HEK293 (cell line): ENCODE results near the gene CST6.

Experiments
- CTCF ChIA-PET: fragments of 350-600 bp; formaldehyde crosslinking; extraction: SDS; loops from one replicate; lab custom pipeline; 2021; ENCODE audit warnings: antibody characterized with exemption; lab: Yijun Ruan, JAX
- POLR2A ChIA-PET: fragments of 300-600 bp; formaldehyde crosslinking; extraction: SDS; loops from one replicate; lab custom pipeline; 2020; ENCODE audit warnings: antibody characterized with exemption, inconsistent platforms; lab: Yijun Ruan, JAX
- H3K27ac ChIP-seq: fragments of 200-500 bp; sonication (Bioruptor generic); 2 replicates; pipeline ENCODE4 v1.5.1; 2014; ENCODE audit warnings: low read depth, low read length, control low read depth, inconsistent platforms; ENCODE audit errors: extremely low read depth
- H3K36me3 ChIP-seq, 2 experiments: fragments of 200-500 bp in 1 of 2; sonication (Bioruptor generic) in 1 of 2; 1 replicate in 1 of 2; 2 replicates in 1 of 2; pipeline ENCODE4 v1.5.1; 2014 to 2017; ENCODE audit warnings: inconsistent platforms in 2 of 2, low read length in 2 of 2; ENCODE audit not compliant: control insufficient read depth in 2 of 2, insufficient read depth in 1 of 2
- H3K4me1 ChIP-seq: fragments of 200-500 bp; sonication (Bioruptor generic); 2 replicates; pipeline ENCODE4 v1.5.1; 2014; ENCODE audit warnings: mild to moderate bottlenecking, low read length, inconsistent platforms; ENCODE audit not compliant: control insufficient read depth, insufficient read depth
- H3K4me3 ChIP-seq: 2 replicates; pipeline ENCODE4 v1.5.1; 2011; ENCODE audit warnings: low read depth, mild to moderate bottlenecking, control low read depth, low read length, moderate library complexity
- H3K9me3 ChIP-seq: fragments of 200-500 bp; sonication (Bioruptor generic); 2 replicates; pipeline ENCODE4 v1.5.1; 2014; ENCODE audit warnings: low read depth, low read length, inconsistent platforms; ENCODE audit not compliant: control insufficient read depth, insufficient read depth
- GLI4 ChIP-seq: fragments of 450-650 bp; formaldehyde crosslinking; IDR thresholded peaks from 2 replicates; pipeline ENCODE4 v1.5.1; 2016; ENCODE audit warnings: missing biosample characterization, missing genetic modification characterization
- SETDB1 ChIP-seq: IDR thresholded peaks from one replicate; pipeline ENCODE4 v1.6.1; 2017; ENCODE audit warnings: mild to moderate bottlenecking, low read length, moderate library complexity, mixed read lengths; ENCODE audit not compliant: insufficient read length
- WT1 ChIP-seq: fragments of 450-650 bp; formaldehyde crosslinking; IDR thresholded peaks from 2 replicates; pipeline ENCODE4 v1.5.1; 2016; ENCODE audit warnings: missing biosample characterization, missing genetic modification characterization
- ZNF132 ChIP-seq: fragments of 450-650 bp; formaldehyde crosslinking; IDR thresholded peaks from 2 replicates; pipeline ENCODE4 v1.5.1; 2017; ENCODE audit warnings: missing biosample characterization, missing genetic modification characterization, borderline replicate concordance
- ZNF146 ChIP-seq: fragments of 450-650 bp; formaldehyde crosslinking; IDR thresholded peaks from 2 replicates; pipeline ENCODE4 v1.5.1; 2016; ENCODE audit warnings: missing biosample characterization, missing genetic modification characterization
- ZNF23 ChIP-seq: fragments of 450-650 bp; formaldehyde crosslinking; IDR thresholded peaks from 2 replicates; pipeline ENCODE4 v1.5.1; 2016; ENCODE audit warnings: missing biosample characterization, missing genetic modification characterization, borderline replicate concordance
- ZNF239 ChIP-seq: fragments of 450-650 bp; formaldehyde crosslinking; IDR thresholded peaks from 2 replicates; pipeline ENCODE4 v1.5.1; 2016; ENCODE audit warnings: missing biosample characterization, missing genetic modification characterization
- ZNF391 ChIP-seq: fragments of 450-650 bp; formaldehyde crosslinking; IDR thresholded peaks from 2 replicates; pipeline ENCODE4 v1.5.1; 2016; ENCODE audit warnings: low read depth, missing biosample characterization, missing genetic modification characterization, borderline replicate concordance
- ZNF600 ChIP-seq: fragments of 450-650 bp; formaldehyde crosslinking; IDR thresholded peaks from 2 replicates; pipeline ENCODE4 v1.5.1; 2016; ENCODE audit warnings: missing biosample characterization, missing genetic modification characterization
- ZNF623 ChIP-seq: fragments of 450-650 bp; formaldehyde crosslinking; IDR thresholded peaks from 2 replicates; pipeline ENCODE4 v1.5.1; 2016; ENCODE audit warnings: missing biosample characterization, missing genetic modification characterization
- ZNF629 ChIP-seq: fragments of 450-650 bp; formaldehyde crosslinking; IDR thresholded peaks from 2 replicates; pipeline ENCODE4 v1.5.1; 2017; ENCODE audit warnings: missing biosample characterization, missing genetic modification characterization
- ZNF707 ChIP-seq: fragments of 450-650 bp; formaldehyde crosslinking; IDR thresholded peaks from 2 replicates; pipeline ENCODE4 v1.5.1; 2016; ENCODE audit warnings: missing biosample characterization, missing genetic modification characterization
- ZNF768 ChIP-seq: fragments of 450-650 bp; formaldehyde crosslinking; IDR thresholded peaks from 2 replicates; pipeline ENCODE4 v1.5.1; 2018; ENCODE audit warnings: missing biosample characterization, mild to moderate bottlenecking, missing genetic modification characterization
- ZNF776 ChIP-seq: fragments of 450-650 bp; formaldehyde crosslinking; IDR thresholded peaks from 2 replicates; pipeline ENCODE4 v1.5.0; 2017; ENCODE audit warnings: missing biosample characterization, missing genetic modification characterization, borderline replicate concordance

CST6 gene

DNA sequence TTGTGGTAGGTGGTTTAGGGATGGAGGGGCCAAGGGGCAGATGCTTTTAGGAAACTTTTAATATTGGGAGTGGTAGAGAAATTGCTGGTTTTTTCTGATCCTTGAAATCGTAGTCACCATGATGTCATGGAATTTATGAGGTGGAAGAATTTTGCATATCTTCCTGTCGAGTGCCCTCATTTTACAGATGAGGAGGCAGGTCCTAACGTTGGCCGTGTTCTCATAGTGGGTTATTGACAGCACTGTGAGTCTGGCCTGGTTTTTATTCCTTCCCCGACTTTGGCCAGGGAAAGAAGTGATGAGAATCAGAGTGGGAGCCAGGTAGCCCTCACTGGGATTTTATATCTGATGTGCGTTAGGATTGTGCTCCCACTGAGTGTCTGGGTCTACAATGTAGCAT, 49.5 kb downstream of the CST6 start:
- POLR2A ChIA-PET, result interaction anchor here (1.7 to 2.6 kb wide), 2 partner anchors 9 to 10 kb away, joined by 4 to 7 read pairs; partner anchors contain the start of gene SF3B2
- Histone ChIP-seq H3K4me1 (no peaks in the 10 kb centered on the region), H3K27ac (no peak overlapping the region), H3K36me3 (peaks cover 45 to 95% of the 10 kb centered on the region in 2 experiments), H3K4me3 (no peak overlapping the region), H3K9me3 (no peaks in the 10 kb centered on the region)
- TF ChIP-seq ZNF707 (tag by site-specific recombination), result no peak
- no peak for TF ChIP-seq SETDB1
- TF ChIP-seq ZNF623 (tag by site-specific recombination), result no peak
- no peak for TF ChIP-seq ZNF132 (tag by site-specific recombination)
- TF ChIP-seq ZNF600 (tag by site-specific recombination), result no peak
- TF ChIP-seq GLI4 (tag by site-specific recombination), result no peak
- no peak for TF ChIP-seq ZNF776 (tag by site-specific recombination)
- TF ChIP-seq ZNF239 (tag by site-specific recombination), result no peak
- TF ChIP-seq ZNF768 (tag by site-specific recombination), result no peak
- no peak for TF ChIP-seq ZNF23
- CTCF ChIA-PET, result no interaction called here

DNA sequence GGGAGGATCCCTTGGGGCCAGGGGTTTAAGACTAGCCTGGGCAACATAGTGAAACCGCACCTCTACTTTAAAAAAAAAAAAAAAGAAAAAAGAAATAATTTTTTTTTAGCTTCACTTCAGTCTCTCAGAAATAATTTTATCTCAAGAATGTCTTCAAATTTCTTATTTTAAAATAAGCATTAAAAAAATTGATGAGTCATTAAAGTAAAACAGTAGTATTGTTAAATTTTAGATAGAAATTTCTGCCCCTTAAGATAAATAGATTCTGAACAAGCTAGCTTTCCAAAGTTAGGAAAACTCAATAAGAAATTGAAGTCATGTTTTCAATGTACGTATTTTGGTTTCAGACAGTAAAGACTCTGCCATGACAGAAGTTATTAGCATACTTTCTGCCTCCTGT, 50.6 kb downstream of the CST6 start:
- POLR2A ChIA-PET, result interaction anchor here (2.1 to 2.6 kb wide), 2 partner anchors 9 to 11 kb away, joined by 5 to 7 read pairs; partner anchors contain the start of gene SF3B2
- no peak overlapping the region for H3K4me3 ChIP-seq
- no peaks in the 10 kb centered on the region for H3K9me3 ChIP-seq
- no peak overlapping the region for H3K27ac ChIP-seq
- H3K4me1 ChIP-seq, result no peaks in the 10 kb centered on the region
- peaks cover 42 to 95% of the 10 kb centered on the region in 2 experiments for H3K36me3 ChIP-seq
- CTCF ChIA-PET, result interaction anchor here (0.6 to 2.4 kb wide), 6 partner anchors 10 to 224 kb away, joined by 3 to 12 read pairs (median 4); partner anchors contain the start of gene SF3B2
- TF ChIP-seq WT1 (tag by site-specific recombination) (no peak), ZNF391 (tag by site-specific recombination) (no peak), ZNF629 (tag by site-specific recombination) (no peak), ZNF146 (tag by site-specific recombination) (no peak)
